ENCODE results near the gene RDH8. TPM values are rescaled to one million over a fixed set of nuclear protein-coding genes. Genes with fewer than 3 reads are reported as not detected.

Gene RDH8
- total RNA-seq, 4 donors from 2014 or later = not detected

- no peaks in the 10 kb centered on the region for H3K27me3 ChIP-seq
- TF ChIP-seq CTCF (IDR thresholded peaks at IDR 0.05) (no peak), POLR2A (IDR thresholded peaks at IDR 0.05) (no peak)
- no peak overlapping the region for H3K4me3 ChIP-seq
- H3K36me3 ChIP-seq = no peaks in the 10 kb centered on the region
- no peak for DNase-seq
- peaks cover 0 to 7% (median 3%) of the 10 kb centered on the region in 4 donors for H3K4me1 ChIP-seq
- no peaks in the 10 kb centered on the region for H3K9me3 ChIP-seq
- H3K27ac ChIP-seq = no peak overlapping the region
These were observed 13.5 kb downstream of the RDH8 start for GRCh38 chr19:10026744-10027143.

- peak overlapping the region in 1 of 4 donors; percentile 17 for H3K4me3 ChIP-seq
- peak; percentile 74 to 99 (median 97) for TF ChIP-seq CTCF (IDR thresholded peaks at IDR 0.05)
- TF ChIP-seq POLR2A (IDR thresholded peaks at IDR 0.05) = no peak
- H3K4me1 ChIP-seq = peaks cover 0 to 7% (median 3%) of the 10 kb centered on the region in 4 donors
- DNase-seq = peak; percentile 75 to 97 (median 95)
- H3K9me3 ChIP-seq = no peaks in the 10 kb centered on the region
- no peaks in the 10 kb centered on the region for H3K36me3 ChIP-seq
- no peak overlapping the region for H3K27ac ChIP-seq
- H3K27me3 ChIP-seq = no peaks in the 10 kb centered on the region
These were observed 14.1 kb downstream of the RDH8 start for GRCh38 chr19:10027158-10027997.

GRCh38 chr19:10033614-10034013 is 20.3 kb downstream of the RDH8 start:
- TF ChIP-seq POLR2A (IDR thresholded peaks at IDR 0.05) (no peak), CTCF (IDR thresholded peaks at IDR 0.05) (no peak)
- no peak overlapping the region for H3K27ac ChIP-seq

GRCh38 chr19:10036601-10037071 is 23.4 kb downstream of the RDH8 start:
- Histone ChIP-seq H3K27ac (no peak overlapping the region), H3K9me3 (no peaks in the 10 kb centered on the region), H3K27me3 (no peaks in the 10 kb centered on the region), H3K4me1 (no peaks in the 10 kb centered on the region), H3K4me3 (no peak overlapping the region), H3K36me3 (no peaks in the 10 kb centered on the region)
- TF ChIP-seq POLR2A (IDR thresholded peaks at IDR 0.05) = no peak
- TF ChIP-seq CTCF (IDR thresholded peaks at IDR 0.05) = no peak
- no peak for DNase-seq

More at GRCh38 chr19:10033614-10034013, 20.3 kb downstream of the RDH8 start:
- Histone ChIP-seq H3K36me3 (no peaks in the 10 kb centered on the region), H3K27me3 (no peaks in the 10 kb centered on the region), H3K9me3 (no peaks in the 10 kb centered on the region), H3K4me1 (no peaks in the 10 kb centered on the region), H3K4me3 (no peak overlapping the region)
- no peak for DNase-seq

- H3K27ac ChIP-seq = no peak overlapping the region
- H3K9me3 ChIP-seq = no peaks in the 10 kb centered on the region
- no peak for DNase-seq
- no peaks in the 10 kb centered on the region for H3K36me3 ChIP-seq
- H3K27me3 ChIP-seq = no peaks in the 10 kb centered on the region
- H3K4me3 ChIP-seq = no peak overlapping the region
- H3K4me1 ChIP-seq = no peaks in the 10 kb centered on the region
- TF ChIP-seq POLR2A (IDR thresholded peaks at IDR 0.05) (no peak), CTCF (IDR thresholded peaks at IDR 0.05) (no peak)
These were observed 24.1 kb downstream of the RDH8 start for GRCh38 chr19:10037367-10037766.
